A549 (cell line): Measurements from ENCODE around the gene ATP6V1F.

Experiments
- CTCF ChIP-seq: fragments of >200 bp; sonication (Bioruptor Twin); formaldehyde crosslinking; IDR thresholded peaks from 3 replicates; pipeline ENCODE4 v1.5.1; 2016
- NPAS2 ChIP-seq: fragments of 250-450 bp; sonication (Bioruptor Pico); IDR thresholded peaks from 2 replicates; pipeline ENCODE4 v1.8.0; 2022; ENCODE audit warnings: mild to moderate bottlenecking, moderate library complexity, borderline replicate concordance
- POLR2AphosphoS2 ChIP-seq: conservative IDR thresholded peaks from 2 replicates; pipeline ENCODE4 v1.6.1; 2012; ENCODE audit warnings: low read length, improper control_type of control experiment, inconsistent platforms

DNA sequence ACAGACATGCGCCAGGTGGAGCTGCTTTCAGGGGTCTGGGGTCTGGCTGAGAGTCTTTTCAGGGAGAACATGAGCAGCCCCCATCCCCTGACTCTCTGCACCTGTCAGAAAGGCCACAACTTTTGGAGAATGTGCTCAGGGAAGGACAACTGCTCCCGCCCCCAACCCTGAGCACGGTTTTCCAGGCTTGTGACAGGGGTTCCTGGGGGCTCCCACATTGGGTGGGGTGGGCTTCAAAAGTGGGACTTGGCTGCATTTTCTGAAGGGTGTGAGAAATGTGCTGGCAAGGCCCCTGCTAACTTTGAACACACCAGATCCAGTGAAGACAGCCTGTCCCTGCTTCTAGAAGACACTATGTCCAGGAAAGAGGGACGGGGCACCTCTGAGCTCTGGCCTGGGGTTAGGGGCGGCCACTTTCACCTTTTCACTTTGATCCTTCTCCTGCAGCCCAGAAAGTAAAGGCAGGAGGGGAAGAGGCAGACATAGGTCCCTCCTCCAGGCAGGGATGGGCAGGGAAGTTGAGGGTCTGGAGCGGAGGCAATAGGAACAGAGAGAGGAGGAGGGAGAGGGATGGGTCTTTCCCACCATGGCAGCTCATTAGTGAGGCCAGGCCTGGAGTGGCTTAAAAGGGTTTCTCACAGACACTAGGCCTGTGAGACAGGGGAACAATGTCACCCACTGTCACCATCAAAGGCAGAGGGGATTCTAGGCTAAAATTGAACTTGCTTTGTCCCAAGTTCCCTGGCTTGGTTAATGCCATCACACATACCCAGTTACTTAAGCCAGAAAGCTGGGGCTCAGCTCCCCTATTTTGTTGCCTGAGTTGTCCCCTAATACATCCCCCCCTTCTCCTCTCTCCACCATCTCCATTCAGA, 46.3 kb downstream of the ATP6V1F start:
- TF ChIP-seq NPAS2: no peak
- no peak for TF ChIP-seq CTCF
- TF ChIP-seq POLR2AphosphoS2: no peak
